Esophagus (tissue), 2 donors: ENCODE results near the gene RCOR3. TPM values are rescaled to one million over a fixed set of nuclear protein-coding genes. Genes with fewer than 3 reads are reported as not detected.

Source experiments
- H3K27ac ChIP-seq, 2 donors: one replicate each; pipeline ENCODE4 v1.5.1; 2013; ENCODE audit warnings: low read depth in 2 of 2, mild to moderate bottlenecking in 2 of 2, inconsistent platforms in 1 of 2, low read length in 1 of 2, moderate library complexity in 1 of 2
- H3K27me3 ChIP-seq, 2 donors: one replicate each; pipeline ENCODE4 v1.6.1; 2013; ENCODE audit warnings: low read length in 2 of 2, control low read depth in 1 of 2, mild to moderate bottlenecking in 1 of 2; ENCODE audit not compliant: insufficient read depth in 2 of 2, control insufficient read depth in 1 of 2
- H3K36me3 ChIP-seq, 2 donors: one replicate each; pipeline ENCODE4 v1.6.1; 2013; ENCODE audit warnings: low read length in 1 of 2; ENCODE audit not compliant: control insufficient read depth in 2 of 2, insufficient read depth in 2 of 2
- H3K4me1 ChIP-seq, 2 donors: one replicate each; pipeline ENCODE4 v1.6.1; 2013; ENCODE audit warnings: low read length in 1 of 2; ENCODE audit not compliant: control insufficient read depth in 2 of 2, insufficient read depth in 2 of 2
- H3K4me3 ChIP-seq, 2 donors: one replicate each; pipeline ENCODE4 v1.5.1; 2013; ENCODE audit warnings: low read length in 2 of 2, mild to moderate bottlenecking in 2 of 2, low read depth in 1 of 2, moderate library complexity in 1 of 2
- H3K9me3 ChIP-seq, 2 donors: one replicate each; pipeline ENCODE4 v1.6.1; 2013; ENCODE audit warnings: mild to moderate bottlenecking in 2 of 2, low read depth in 1 of 2, low read length in 1 of 2, moderate library complexity in 1 of 2; ENCODE audit not compliant: control insufficient read depth in 2 of 2, insufficient read depth in 1 of 2
- WGBS, 2 donors: extraction: QIAGEN DNeasy Blood & Tissue Kit; methylation state at CpG; one replicate each; pipeline ENCODE4 v1.1.7; 2013; 5-methylcytosine and 5-hydroxymethylcytosine counted together
- polyA plus RNA-seq, 2 donors: library from polyadenylated mRNA; stranded (reverse); fragments of 200-250 nt; gene quantifications; one replicate each; pipeline ENCODE4 v1.2.3, GENCODE V29; 2013
- donor health status: healthy with polysubstance abuse.
- donor health status: Bipolar disorder and iron deficiency.

RCOR3 gene
- polyA plus RNA-seq, 2 donors, result 12.4 to 20.6 TPM

- WGBS, 2 donors, result 60 to 70% methylated on average over 5 of the region's 5 CpGs
- Histone ChIP-seq H3K4me3 (no peak overlapping the region), H3K27ac (no peak overlapping the region), H3K4me1 (peaks cover 0 to 2% of the 10 kb centered on the region in 2 donors), H3K9me3 (no peaks in the 10 kb centered on the region), H3K27me3 (no peaks in the 10 kb centered on the region), H3K36me3 (peaks cover 0 to 4% of the 10 kb centered on the region in 2 donors)
These were observed 97.7 kb downstream of the RCOR3 start for GRCh38 chr1:211356723-211357407.

DNA sequence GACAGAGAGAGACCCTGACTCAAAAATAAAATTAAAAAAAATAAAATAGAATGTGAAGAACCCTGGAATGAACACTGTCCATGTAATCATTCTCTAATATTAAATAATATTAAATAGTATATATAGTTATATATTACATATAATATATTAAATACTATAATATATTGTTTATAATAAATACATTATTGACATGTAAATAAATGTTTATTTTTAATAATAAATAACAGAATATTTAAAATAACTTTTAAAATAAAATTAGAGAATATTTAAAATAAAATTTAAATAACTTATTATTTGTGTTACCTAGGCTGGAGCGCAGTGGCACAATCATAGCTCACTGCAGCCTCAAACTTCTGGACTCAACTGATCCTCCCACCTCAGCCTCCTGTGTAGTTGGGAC lies 99.5 kb downstream of the RCOR3 start:
- H3K4me3 ChIP-seq, result no peak overlapping the region
- no peaks in the 10 kb centered on the region for H3K4me1 ChIP-seq
- H3K27ac ChIP-seq, result no peak overlapping the region
- no peaks in the 10 kb centered on the region for H3K27me3 ChIP-seq
- H3K9me3 ChIP-seq, result no peaks in the 10 kb centered on the region
- 98 to 100% methylated on average over 1 of the region's 1 CpG for WGBS, 2 donors
- peaks cover 0 to 4% of the 10 kb centered on the region in 2 donors for H3K36me3 ChIP-seq

GRCh38 chr1:211359876-211360275 lies 100.7 kb downstream of the RCOR3 start:
- Histone ChIP-seq H3K9me3 (no peaks in the 10 kb centered on the region), H3K4me1 (no peaks in the 10 kb centered on the region), H3K36me3 (peaks cover 0 to 4% of the 10 kb centered on the region in 2 donors), H3K27me3 (no peaks in the 10 kb centered on the region), H3K4me3 (no peak overlapping the region), H3K27ac (no peak overlapping the region)
- WGBS, 2 donors, result 88 to 90% methylated on average over 3 of the region's 3 CpGs

GRCh38 chr1:211361202-211361601 lies 102.0 kb downstream of the RCOR3 start:
- 91 to 94% methylated on average over 1 of the region's 1 CpG for WGBS, 2 donors
- Histone ChIP-seq H3K27ac (no peak overlapping the region), H3K4me1 (no peaks in the 10 kb centered on the region), H3K27me3 (no peaks in the 10 kb centered on the region), H3K9me3 (no peaks in the 10 kb centered on the region), H3K4me3 (no peak overlapping the region), H3K36me3 (peaks cover under 1 to 4% of the 10 kb centered on the region in 2 donors)

Other genes starting within 250 kb of the RCOR3 start
- under 1 TPM; 0.06 to 0.08 TPM for gene KCNH1, start 125.2 kb upstream of the RCOR3 start, polyA plus RNA-seq
- gene TRAF5, start 67.5 kb downstream of the RCOR3 start, polyA plus RNA-seq, result 1 to 10 TPM; 3.2 to 4.9 TPM
- gene RD3, start 232.8 kb downstream of the RCOR3 start, polyA plus RNA-seq, result under 1 TPM; 0.02 to 0.04 TPM